Measurements from ENCODE around the gene EMSY.
A peak's percentile ranks its signal among the peaks of the same experiment; 100 is the strongest.
"Not testable (repeated sequence)": the region's sequence is repeated elsewhere in the genome, so short reads cannot be mapped to it uniquely, and the experiment has no call there.

Gene EMSY

GRCh38 chr11:76572181-76572875 lies 127.5 kb downstream of the EMSY start:
- DNase-seq = not testable (repeated sequence)

- peak; percentile 52 for DNase-seq
Observed at GRCh38 chr11:76574406-76574805, 129.6 kb downstream of the EMSY start.

GRCh38 chr11:76574879-76575278 lies 130.1 kb downstream of the EMSY start:
- no peak for DNase-seq

- DNase-seq = peak; percentile 90
Observed at GRCh38 chr11:76577226-76577920, 132.6 kb downstream of the EMSY start.

GRCh38 chr11:76577921-76578653 lies 133.3 kb downstream of the EMSY start:
- DNase-seq = no peak

- DNase-seq = no peak
Observed at GRCh38 chr11:76578654-76579055, 133.8 kb downstream of the EMSY start.

- no peak for DNase-seq
Observed at GRCh38 chr11:76579056-76579751, 134.4 kb downstream of the EMSY start.

- DNase-seq = no peak
Observed at GRCh38 chr11:76579752-76580151, 134.9 kb downstream of the EMSY start.

- not testable (repeated sequence) for DNase-seq
Observed at GRCh38 chr11:76582471-76582870, 137.7 kb downstream of the EMSY start.

GRCh38 chr11:76587820-76588454 lies 143.1 kb downstream of the EMSY start:
- DNase-seq = no peak

GRCh38 chr11:76588455-76589325 lies 143.9 kb downstream of the EMSY start:
- DNase-seq = no peak

GRCh38 chr11:76589477-76589876 lies 144.7 kb downstream of the EMSY start:
- no peak for DNase-seq

- no peak for DNase-seq
Observed at GRCh38 chr11:76589964-76590950, 145.4 kb downstream of the EMSY start.

GRCh38 chr11:76591416-76591815 lies 146.6 kb downstream of the EMSY start:
- no peak for DNase-seq

- no peak for DNase-seq
Observed at GRCh38 chr11:76592025-76592914, 147.5 kb downstream of the EMSY start.

- DNase-seq = no peak
Observed at GRCh38 chr11:76592961-76593360, 148.1 kb downstream of the EMSY start.

GRCh38 chr11:76595091-76595490 lies 150.3 kb downstream of the EMSY start:
- DNase-seq = not testable (repeated sequence)

- DNase-seq = no peak
Observed at GRCh38 chr11:76596652-76597051, 151.8 kb downstream of the EMSY start.
